Hepatocyte (in vitro differentiated cells): ENCODE data around the gene ZFPM1. TPM values are rescaled to one million over a fixed set of nuclear protein-coding genes. Genes with fewer than 3 reads are reported as not detected.

ENCODE experiments used
- DNase-seq: peaks from one replicate; pipeline ENCODE4 v3.0.0-alpha.2; 2016; ENCODE audit warnings: low spot score
- H2AFZ ChIP-seq: fragments of 200-600 bp; sonication (generic); 2 replicates; pipeline ENCODE4 v1.6.0; 2016; ENCODE audit warnings: antibody characterized with exemption, mild to moderate bottlenecking
- H3K27ac ChIP-seq: fragments of 200-600 bp; sonication (generic); 2 replicates; pipeline ENCODE4 v1.5.1; 2016; ENCODE audit warnings: mild to moderate bottlenecking
- H3K27me3 ChIP-seq: fragments of 200-600 bp; sonication (generic); 2 replicates; pipeline ENCODE4 v1.6.1; 2016
- H3K36me3 ChIP-seq: fragments of 200-600 bp; sonication (generic); replicated peaks from 2 replicates; pipeline ENCODE4 v1.5.1; 2016; ENCODE audit warnings: low read depth; ENCODE audit not compliant: insufficient read depth
- H3K4me1 ChIP-seq: fragments of 200-600 bp; sonication (generic); 2 replicates; pipeline ENCODE4 v1.5.1; 2016; ENCODE audit warnings: mild to moderate bottlenecking, moderate library complexity; ENCODE audit not compliant: insufficient read depth
- H3K4me2 ChIP-seq: fragments of 200-600 bp; sonication (generic); 2 replicates; pipeline ENCODE4 v1.6.0; 2016
- H3K4me3 ChIP-seq: fragments of 200-600 bp; sonication (generic); 2 replicates; pipeline ENCODE4 v1.5.1; 2016; ENCODE audit warnings: mild to moderate bottlenecking
- H3K79me2 ChIP-seq: fragments of 200-600 bp; sonication (generic); 2 replicates; pipeline ENCODE4 v1.6.0; 2017; ENCODE audit warnings: mild to moderate bottlenecking
- H3K9me2 ChIP-seq: fragments of 200-600 bp; sonication (generic); replicated peaks from 2 replicates; pipeline ENCODE4 v1.6.0; 2017; ENCODE audit warnings: mild to moderate bottlenecking; ENCODE audit not compliant: insufficient read depth
- H3K9me3 ChIP-seq: fragments of 200-600 bp; sonication (generic); 2 replicates; pipeline ENCODE4 v1.5.1; 2016; ENCODE audit warnings: low read depth, mild to moderate bottlenecking
- H4K20me1 ChIP-seq: fragments of 200-600 bp; sonication (generic); 2 replicates; pipeline ENCODE4 v1.6.0; 2016; ENCODE audit warnings: mild to moderate bottlenecking; ENCODE audit not compliant: insufficient read depth, poor library complexity, severe bottlenecking
- EZH2 ChIP-seq: fragments of 200-600 bp; sonication (generic); IDR thresholded peaks from 2 replicates; pipeline ENCODE4 v1.6.1; 2016; ENCODE audit warnings: antibody characterized with exemption, mild to moderate bottlenecking, borderline replicate concordance
- EZH2phosphoT487 ChIP-seq: fragments of 200-600 bp; sonication (generic); IDR thresholded peaks from one replicate; pipeline ENCODE4 v1.6.1; 2018; ENCODE audit warnings: antibody characterized with exemption, mild to moderate bottlenecking, low read depth, moderate library complexity; ENCODE audit not compliant: unreplicated experiment, severe bottlenecking
- WGBS: methylation state at CpG from one replicate; pipeline ENCODE4 v1.1.6; 2016; ENCODE audit warnings: low lambda C conversion rate; ENCODE audit errors: missing lambda C conversion rate; 5-methylcytosine and 5-hydroxymethylcytosine counted together
- polyA plus RNA-seq: library from polyadenylated mRNA; unstranded; fragments of >200 nt; fragmentation: Nextera tagmentation; extraction: Ambion mirVana; gene quantifications from 2 replicates; pipeline ENCODE4 v1.2.1, GENCODE V29; 2016
- total RNA-seq: library from RNA; depleted of rRNA; stranded (reverse); fragments of >200 nt; gene quantifications from 2 replicates; pipeline ENCODE4 v1.2.3, GENCODE V29; 2014
- TF ChIP-seq, protein P1 (sequence below): fragments of 200-600 bp; sonication (generic); IDR thresholded peaks from 2 replicates; pipeline ENCODE4 v1.5.1; 2016; ENCODE audit warnings: antibody characterized with exemption, mild to moderate bottlenecking; ENCODE audit not compliant: poor library complexity

The ZFPM1 gene
- total and polyA plus RNA-seq, 2 experiments from 2014 or later: 4.1 to 11.9 TPM

GRCh38 chr16:88580371-88580770 is 127.3 kb downstream of the ZFPM1 start:
- 97% methylated on average over 16 of the region's 16 CpGs for WGBS
- H3K9me2 ChIP-seq: no peaks in the 10 kb centered on the region
- H3K27me3 ChIP-seq: no peaks in the 10 kb centered on the region
- H3K27ac ChIP-seq: no peak overlapping the region
- H3K9me3 ChIP-seq: no peaks in the 10 kb centered on the region
- no peak for DNase-seq
- H4K20me1 ChIP-seq: peaks cover 47% of the 10 kb centered on the region
- H3K4me3 ChIP-seq: no peak overlapping the region
- peaks cover 70% of the 10 kb centered on the region for H3K79me2 ChIP-seq
- no peaks in the 10 kb centered on the region for H3K4me1 ChIP-seq
- no peak overlapping the region for H3K4me2 ChIP-seq
- no peaks in the 10 kb centered on the region for H3K36me3 ChIP-seq
- TF ChIP-seq EZH2 (no peak), EZH2phosphoT487 (no peak)
- TF ChIP-seq, protein P1, sequence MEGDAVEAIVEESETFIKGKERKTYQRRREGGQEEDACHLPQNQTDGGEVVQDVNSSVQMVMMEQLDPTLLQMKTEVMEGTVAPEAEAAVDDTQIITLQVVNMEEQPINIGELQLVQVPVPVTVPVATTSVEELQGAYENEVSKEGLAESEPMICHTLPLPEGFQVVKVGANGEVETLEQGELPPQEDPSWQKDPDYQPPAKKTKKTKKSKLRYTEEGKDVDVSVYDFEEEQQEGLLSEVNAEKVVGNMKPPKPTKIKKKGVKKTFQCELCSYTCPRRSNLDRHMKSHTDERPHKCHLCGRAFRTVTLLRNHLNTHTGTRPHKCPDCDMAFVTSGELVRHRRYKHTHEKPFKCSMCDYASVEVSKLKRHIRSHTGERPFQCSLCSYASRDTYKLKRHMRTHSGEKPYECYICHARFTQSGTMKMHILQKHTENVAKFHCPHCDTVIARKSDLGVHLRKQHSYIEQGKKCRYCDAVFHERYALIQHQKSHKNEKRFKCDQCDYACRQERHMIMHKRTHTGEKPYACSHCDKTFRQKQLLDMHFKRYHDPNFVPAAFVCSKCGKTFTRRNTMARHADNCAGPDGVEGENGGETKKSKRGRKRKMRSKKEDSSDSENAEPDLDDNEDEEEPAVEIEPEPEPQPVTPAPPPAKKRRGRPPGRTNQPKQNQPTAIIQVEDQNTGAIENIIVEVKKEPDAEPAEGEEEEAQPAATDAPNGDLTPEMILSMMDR: no peak
- no peak overlapping the region for H2AFZ ChIP-seq

DNA sequence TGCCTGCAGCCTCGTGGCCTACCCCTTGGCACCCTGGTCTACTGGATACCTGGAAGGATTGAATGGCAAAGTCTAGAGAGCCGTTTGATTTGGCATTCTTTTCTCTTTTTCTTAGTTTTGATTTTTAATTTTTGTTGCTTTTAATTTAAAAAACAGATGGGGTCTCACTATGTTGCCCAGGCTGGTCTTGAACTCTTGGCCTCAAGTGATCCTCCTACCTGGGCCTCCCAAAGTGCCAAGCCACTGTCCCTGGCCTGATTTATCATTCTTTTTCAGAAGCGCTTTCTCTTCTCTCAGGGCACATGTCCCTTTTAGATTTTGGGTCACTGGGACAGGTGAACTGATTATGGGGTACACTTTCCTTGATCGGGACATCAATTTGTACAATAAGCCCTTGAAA is 128.0 kb downstream of the ZFPM1 start:
- H3K36me3 ChIP-seq: no peaks in the 10 kb centered on the region

GRCh38 chr16:88582912-88583575 is 130.0 kb downstream of the ZFPM1 start:
- Histone ChIP-seq H3K4me2 (no peak overlapping the region), H4K20me1 (peaks cover 41% of the 10 kb centered on the region), H3K4me3 (no peak overlapping the region), H3K36me3 (no peaks in the 10 kb centered on the region), H3K27me3 (no peaks in the 10 kb centered on the region), H3K9me2 (no peaks in the 10 kb centered on the region), H3K79me2 (peaks cover 45% of the 10 kb centered on the region), H3K4me1 (no peaks in the 10 kb centered on the region), H2AFZ (no peak overlapping the region), H3K27ac (no peak overlapping the region), H3K9me3 (no peaks in the 10 kb centered on the region)
- no peak for DNase-seq
- TF ChIP-seq EZH2: no peak
- no peak for TF ChIP-seq EZH2phosphoT487
- TF ChIP-seq, protein P1: no peak
- WGBS: 96% methylated on average over 14 of the region's 14 CpGs

More for the DNA sequence above, 128.0 kb downstream of the ZFPM1 start:
- Histone ChIP-seq H3K27me3 (no peaks in the 10 kb centered on the region), H3K27ac (no peak overlapping the region), H3K4me1 (no peaks in the 10 kb centered on the region), H3K9me2 (no peaks in the 10 kb centered on the region), H4K20me1 (peaks cover 50% of the 10 kb centered on the region), H3K4me3 (no peak overlapping the region), H3K9me3 (no peaks in the 10 kb centered on the region), H3K79me2 (peaks cover 64% of the 10 kb centered on the region), H2AFZ (no peak overlapping the region), H3K4me2 (no peak overlapping the region)
- no peak for TF ChIP-seq EZH2
- TF ChIP-seq, protein P1: no peak
- WGBS: 94% methylated on average over 4 of the region's 4 CpGs
- no peak for DNase-seq
